Measurements from ENCODE around the gene PHC2.

- TF ChIP-seq CTCF (conservative IDR thresholded peaks at IDR 0.05) (no peak), ZFX (IDR thresholded peaks at IDR 0.05) (peak; percentile 94)
Measured at GRCh38 chr1:33429856-33430691, 821 bp downstream of the PHC2 start.
